A549 (cell line): ENCODE measurements around the gene CTBP2. TPM values are rescaled to one million over a fixed set of nuclear protein-coding genes. Genes with fewer than 3 reads are reported as not detected.

Experiments used
- ATAC-seq, 2 experiments: fragments of 200-7000 bp in 1 of 2; fragments of >200 bp in 1 of 2; cut with Nextera tagmentation in 1 of 2; cut with Tn5 transposase in 1 of 2; 3 replicates each; pipeline versions ENCODE4 v1.8.0 to v1.9.1; 2018 to 2020; ENCODE audit warnings: mild to moderate bottlenecking in 1 of 2, moderate library complexity in 1 of 2
- CTCF ChIA-PET: fragments of 300-600 bp; sonication (Branson Sonifier 250); formaldehyde crosslinking; extraction: SDS; loops from one replicate; lab custom pipeline; 2021; ENCODE audit warnings: antibody characterized with exemption, inconsistent platforms; lab: Yijun Ruan, JAX
- POLR2A ChIA-PET: fragments of 350-600 bp; formaldehyde crosslinking; extraction: SDS; loops from one replicate; lab custom pipeline; 2021; ENCODE audit warnings: antibody characterized with exemption, inconsistent platforms; lab: Yijun Ruan, JAX
- DNase-seq, 2 experiments: peaks; one replicate each; pipeline versions ENCODE4 v3.0.0 to v3.0.0-alpha.2; 2011 to 2016; ENCODE audit warnings: low read depth in 1 of 2, low spot score in 1 of 2
- FAIRE-seq: peaks from 2 replicates; lab custom pipeline; 2011; peaks lifted over from hg19 to GRCh38; lab: Jason Lieb, UNC
- H3K27ac ChIP-seq, 2 experiments: fragments of >200 bp; sonication (Bioruptor Twin); formaldehyde crosslinking; 3 replicates each; pipeline ENCODE4 v1.5.1; 2016 to 2017
- H3K4me1 ChIP-seq: fragments of >200 bp; sonication (Bioruptor Twin); formaldehyde crosslinking; 3 replicates; pipeline ENCODE4 v1.6.1; 2016
- H3K4me2 ChIP-seq: fragments of >200 bp; sonication (Bioruptor Twin); formaldehyde crosslinking; 3 replicates; pipeline ENCODE4 v1.6.1; 2016
- H3K4me3 ChIP-seq: fragments of >200 bp; sonication (Bioruptor Twin); formaldehyde crosslinking; 3 replicates; pipeline ENCODE4 v1.5.1; 2016
- H3K9me3 ChIP-seq: fragments of >200 bp; sonication (Bioruptor Twin); formaldehyde crosslinking; 3 replicates; pipeline ENCODE4 v1.6.1; 2016
- CBX2 ChIP-seq: fragments of 200-600 bp; sonication (generic); IDR thresholded peaks from 2 replicates; pipeline ENCODE4 v1.6.1; 2016; ENCODE audit warnings: low read depth, mild to moderate bottlenecking, borderline replicate concordance
- CEBPB ChIP-seq, 2 experiments: fragments of >200 bp in 1 of 2; sonication (Bioruptor Twin) in 1 of 2; formaldehyde crosslinking in 1 of 2; IDR thresholded peaks; 2 replicates each; pipeline ENCODE4 v1.6.1; 2012 to 2016
- EHF ChIP-seq: fragments of 250-450 bp; sonication (Bioruptor Pico); IDR thresholded peaks from 2 replicates; pipeline ENCODE4 v1.5.0; 2020; ENCODE audit warnings: mild to moderate bottlenecking
- EHMT2 ChIP-seq: fragments of 200-600 bp; sonication (generic); IDR thresholded peaks from 2 replicates; pipeline ENCODE4 v1.6.1; 2016; ENCODE audit warnings: antibody characterized with exemption, low read depth, mild to moderate bottlenecking, moderate library complexity
- ESRRA ChIP-seq: fragments of 150-350 bp; IDR thresholded peaks from 2 replicates; pipeline ENCODE4 v1.6.1; 2014; ENCODE audit warnings: mild to moderate bottlenecking, low read length, borderline replicate concordance
- FOSB ChIP-seq: fragments of 250-450 bp; sonication (Bioruptor Pico); IDR thresholded peaks from 2 replicates; pipeline ENCODE4 v1.5.0; 2020; ENCODE audit warnings: mild to moderate bottlenecking, moderate library complexity
- FOSL2 ChIP-seq, 2 experiments: fragments of 450-650 bp in 1 of 2; fragments of >200 bp in 1 of 2; sonication (Bioruptor Twin) in 1 of 2; formaldehyde crosslinking; IDR thresholded peaks; 2 replicates each; pipeline versions ENCODE4 v1.5.0 to v1.6.1; 2016 to 2020; ENCODE audit warnings: mild to moderate bottlenecking in 1 of 2, moderate library complexity in 1 of 2
- HOXB13 ChIP-seq: fragments of 250-450 bp; sonication (Bioruptor Pico); IDR thresholded peaks from 2 replicates; pipeline ENCODE4 v1.5.0; 2020; ENCODE audit warnings: low read depth, mild to moderate bottlenecking, moderate library complexity
- JUN ChIP-seq, 2 experiments: fragments of >200 bp; sonication (Bioruptor Twin); formaldehyde crosslinking; IDR thresholded peaks; 2 replicates in 1 of 2; 3 replicates in 1 of 2; pipeline ENCODE4 v1.6.1; 2016 to 2017
- JUNB ChIP-seq: fragments of >200 bp; sonication (Bioruptor Twin); formaldehyde crosslinking; IDR thresholded peaks from 2 replicates; pipeline ENCODE4 v1.6.1; 2016
- KDM1A ChIP-seq: fragments of 200-600 bp; sonication (generic); IDR thresholded peaks from 2 replicates; pipeline ENCODE4 v1.6.1; 2016; ENCODE audit warnings: low read depth, mild to moderate bottlenecking
- MAZ ChIP-seq: fragments of 150-350 bp; IDR thresholded peaks from 2 replicates; pipeline ENCODE4 v1.6.1; 2014; ENCODE audit warnings: antibody characterized with exemption, low read depth, low read length, borderline replicate concordance
- MYC ChIP-seq: IDR thresholded peaks from 2 replicates; pipeline ENCODE4 v1.6.1; 2012; ENCODE audit warnings: mild to moderate bottlenecking, inconsistent platforms, low read length, improper control_type of control experiment, borderline replicate concordance
- NR3C1 ChIP-seq: fragments of >200 bp; sonication (Bioruptor Twin); formaldehyde crosslinking; IDR thresholded peaks from 3 replicates; pipeline ENCODE4 v1.6.1; 2017
- PHF8 ChIP-seq: fragments of 200-600 bp; sonication (generic); IDR thresholded peaks from 2 replicates; pipeline ENCODE4 v1.6.1; 2016; ENCODE audit warnings: low read depth, mild to moderate bottlenecking, antibody characterized with exemption, moderate library complexity, borderline replicate concordance
- SMC3 ChIP-seq: fragments of >200 bp; sonication (Bioruptor Twin); formaldehyde crosslinking; IDR thresholded peaks from 3 replicates; pipeline ENCODE4 v1.6.1; 2018; ENCODE audit warnings: inconsistent platforms
- SREBF2 ChIP-seq: fragments of 450-650 bp; IDR thresholded peaks from 2 replicates; pipeline ENCODE4 v1.6.1; 2014; ENCODE audit warnings: mild to moderate bottlenecking, moderate library complexity
- TP53 ChIP-seq: fragments of 250-450 bp; sonication (Bioruptor Pico); IDR thresholded peaks from 2 replicates; pipeline ENCODE4 v1.5.0; 2021; ENCODE audit warnings: mild to moderate bottlenecking, moderate library complexity
- WGBS: methylation state at CpG from one replicate; pipeline ENCODE4 v1.1.6; 2017; ENCODE audit errors: missing lambda C conversion rate; 5-methylcytosine and 5-hydroxymethylcytosine counted together
- polyA plus RNA-seq, 4 experiments: library from polyadenylated mRNA; depleted of rRNA in 3 of 4; stranded (reverse); fragments of >200 nt; fragmentation: RNase III in 1 of 4; extraction: RNeasy Plus Mini Kit Qiagen cat#74134 plus additional on column Dnase treatment in 1 of 4; gene quantifications; 2 replicates in 3 of 4; 3 replicates in 1 of 4; pipeline ENCODE4 v1.2.3, GENCODE V29; 2011 to 2017
- TF ChIP-seq, protein P1 (sequence below): IDR thresholded peaks from 2 replicates; pipeline ENCODE4 v1.6.1; 2012
- TF ChIP-seq, protein P2 (sequence below): fragments of 250-450 bp; sonication (Bioruptor Pico); IDR thresholded peaks from 2 replicates; pipeline ENCODE4 v1.5.0; 2021; ENCODE audit warnings: mild to moderate bottlenecking, moderate library complexity, borderline replicate concordance

The CTBP2 gene
- polyA plus RNA-seq, 2 of the 4 experiments (the other 2 are of a cell fraction) = 74.9 to 78.9 TPM

DNA sequence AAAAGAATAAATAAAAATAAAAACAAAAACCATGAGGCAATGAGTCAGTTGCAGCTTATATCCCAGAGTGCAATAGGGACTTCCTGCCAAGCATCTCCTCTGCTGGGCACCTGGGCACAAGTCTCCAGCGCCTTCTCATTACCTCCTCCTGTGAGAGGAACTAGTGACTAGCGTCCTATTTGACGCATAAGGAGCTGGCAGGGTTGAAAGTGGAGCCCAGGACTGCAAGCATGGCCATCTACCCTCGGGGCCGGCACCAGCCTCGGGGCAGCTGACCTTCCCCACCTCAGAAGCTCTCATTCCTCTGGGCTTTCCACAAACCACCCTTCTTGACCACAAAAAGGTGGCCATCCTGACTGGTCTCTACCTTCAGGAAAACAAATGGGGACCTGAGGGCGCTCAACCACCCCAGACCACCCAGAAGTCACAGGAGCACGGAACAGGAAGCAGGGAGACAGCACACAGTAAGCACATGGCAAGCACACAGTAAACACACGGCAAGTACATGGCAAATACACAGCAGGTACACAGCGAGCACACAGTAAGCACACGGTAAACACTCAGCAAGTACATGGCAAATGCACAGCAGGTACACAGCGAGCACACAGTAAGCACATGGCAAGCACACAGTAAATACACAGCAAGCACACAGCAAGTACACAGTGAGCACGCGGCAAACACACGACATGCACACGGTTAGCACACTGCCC is 19.1 kb downstream of the CTBP2 start:
- Histone ChIP-seq H3K9me3 (no peaks in the 10 kb centered on the region), H3K4me1 (peaks cover 27% of the 10 kb centered on the region), H3K4me3 (no peak overlapping the region), H3K27ac (no peak overlapping the region), H3K4me2 (no peak overlapping the region)
- ATAC-seq = no peak
- CTCF ChIA-PET = interaction anchor here (0.5 to 3.0 kb wide), 4 partner anchors 16 to 717 kb away, joined by 3 to 6 read pairs (median 4); partner anchors contain the start of gene CTBP2
- POLR2A ChIA-PET = no interaction called here
- no peak for FAIRE-seq
- DNase-seq = no peak
- TF ChIP-seq, protein P1, sequence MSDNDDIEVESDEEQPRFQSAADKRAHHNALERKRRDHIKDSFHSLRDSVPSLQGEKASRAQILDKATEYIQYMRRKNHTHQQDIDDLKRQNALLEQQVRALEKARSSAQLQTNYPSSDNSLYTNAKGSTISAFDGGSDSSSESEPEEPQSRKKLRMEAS = no peak
- TF ChIP-seq PHF8 (no peak), HOXB13 (CRISPR knock-in tag) (no peak), EHF (CRISPR knock-in tag) (no peak), NR3C1 (no peak), CBX2 (no peak), SMC3 (no peak), MYC (no peak)
- WGBS = 93% methylated on average over 16 of the region's 16 CpGs

DNA sequence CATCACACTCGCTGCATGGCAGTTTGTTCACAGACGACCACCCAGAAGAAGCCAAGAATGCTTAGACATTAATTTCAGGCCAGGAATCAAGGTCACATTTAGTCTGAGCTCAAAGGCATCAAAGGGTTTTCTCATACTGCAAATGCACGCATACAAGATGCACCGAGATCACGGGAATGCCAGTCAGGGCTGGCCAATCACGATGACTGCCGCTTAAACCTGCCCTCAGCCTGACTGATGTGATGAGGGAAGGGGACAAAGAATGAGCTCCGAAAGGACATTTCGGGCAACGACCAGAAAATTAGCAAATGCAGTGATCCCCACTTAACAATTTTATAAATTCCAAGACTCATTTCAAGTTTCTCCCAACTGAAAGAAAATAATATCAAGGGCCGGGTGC is 20.2 kb downstream of the CTBP2 start:
- no peak for TF ChIP-seq SREBF2
- no peak for TF ChIP-seq FOSL2 (IDR thresholded peaks at IDR 0.05)
- TF ChIP-seq FOSL2 (CRISPR knock-in tag; IDR thresholded peaks at IDR 0.05) = no peak
- no peak for TF ChIP-seq CEBPB (IDR thresholded peaks at IDR 0.05)
- TF ChIP-seq PHF8 = no peak
- no peak for TF ChIP-seq FOSB
- no peak for TF ChIP-seq JUNB
- no peak for TF ChIP-seq ESRRA
- no peak for TF ChIP-seq MYC
- TF ChIP-seq TP53 (CRISPR knock-in tag) = no peak
- TF ChIP-seq, protein P2, sequence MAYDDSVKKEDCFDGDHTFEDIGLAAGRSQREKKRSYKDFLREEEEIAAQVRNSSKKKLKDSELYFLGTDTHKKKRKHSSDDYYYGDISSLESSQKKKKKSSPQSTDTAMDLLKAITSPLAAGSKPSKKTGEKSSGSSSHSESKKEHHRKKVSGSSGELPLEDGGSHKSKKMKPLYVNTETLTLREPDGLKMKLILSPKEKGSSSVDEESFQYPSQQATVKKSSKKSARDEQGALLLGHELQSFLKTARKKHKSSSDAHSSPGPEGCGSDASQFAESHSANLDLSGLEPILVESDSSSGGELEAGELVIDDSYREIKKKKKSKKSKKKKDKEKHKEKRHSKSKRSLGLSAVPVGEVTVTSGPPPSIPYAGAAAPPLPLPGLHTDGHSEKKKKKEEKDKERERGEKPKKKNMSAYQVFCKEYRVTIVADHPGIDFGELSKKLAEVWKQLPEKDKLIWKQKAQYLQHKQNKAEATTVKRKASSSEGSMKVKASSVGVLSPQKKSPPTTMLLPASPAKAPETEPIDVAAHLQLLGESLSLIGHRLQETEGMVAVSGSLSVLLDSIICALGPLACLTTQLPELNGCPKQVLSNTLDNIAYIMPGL (CRISPR knock-in tag) = no peak
- no peak for TF ChIP-seq KDM1A
- no peak overlapping the region for H3K27ac ChIP-seq
- H3K4me3 ChIP-seq = no peak overlapping the region
- 92% methylated on average over 11 of the region's 11 CpGs for WGBS
- no peaks in the 10 kb centered on the region for H3K9me3 ChIP-seq
- ChIA-PET CTCF (interaction anchor here (1.1 kb wide), 2 partner anchors 55 to 563 kb away, joined by 3 read pairs; no protein-coding TSS in a partner anchor), POLR2A (no interaction called here)
- FAIRE-seq (no peak), ATAC-seq (no peak), DNase-seq (no peak)
- H3K4me2 ChIP-seq = no peak overlapping the region
- H3K4me1 ChIP-seq = peaks cover 20% of the 10 kb centered on the region

DNA sequence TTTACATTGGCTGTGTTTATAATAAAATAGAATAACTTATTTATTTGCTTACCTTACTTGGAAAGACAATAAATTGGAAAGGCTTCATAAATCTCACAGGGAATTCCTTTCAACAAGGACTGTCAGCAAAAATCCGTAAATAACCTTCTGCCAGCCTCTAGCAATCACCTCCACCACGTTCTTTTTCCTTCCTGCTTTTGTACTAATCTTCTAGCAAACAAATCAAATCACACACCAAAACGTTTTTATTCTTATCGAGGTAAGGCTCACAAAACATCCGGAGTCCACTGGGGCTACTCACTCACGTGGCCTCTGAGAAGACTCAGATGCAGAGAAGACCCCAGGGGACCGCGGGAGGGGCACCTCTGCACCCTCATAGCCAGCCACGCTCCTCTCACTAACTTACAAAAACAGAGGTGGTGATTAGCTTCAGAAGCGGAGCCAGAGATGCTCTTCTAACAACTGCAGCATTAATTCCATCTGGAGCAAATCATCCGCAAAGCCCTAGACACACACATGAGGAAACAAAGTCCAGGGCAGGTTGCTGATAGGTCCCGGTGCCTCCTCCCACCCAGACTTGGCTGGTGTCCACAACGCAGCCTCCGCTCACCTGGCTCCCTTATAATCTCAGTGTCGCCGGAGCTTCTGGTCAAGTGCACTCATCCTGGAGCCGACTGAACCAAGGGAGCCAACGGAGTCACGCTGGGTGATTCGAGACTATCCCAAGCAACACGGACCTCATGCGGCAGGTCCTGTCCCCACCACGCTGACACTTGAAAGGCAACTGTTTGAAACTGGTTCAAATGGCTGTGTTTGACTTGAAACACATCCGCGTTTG is 22.5 kb downstream of the CTBP2 start:
- Histone ChIP-seq H3K27ac (no peak overlapping the region), H3K4me2 (no peak overlapping the region), H3K4me1 (peaks cover 17% of the 10 kb centered on the region; the same call in 2 of the 3 replicates), H3K9me3 (no peaks in the 10 kb centered on the region)
- ATAC-seq (no peak), FAIRE-seq (no peak), DNase-seq (no peak)
- ChIA-PET POLR2A (no interaction called here), CTCF (no interaction called here)
- 86% methylated on average over 25 of the region's 25 CpGs for WGBS
- no peak for TF ChIP-seq EHMT2
- no peak for TF ChIP-seq FOSL2 (IDR thresholded peaks at IDR 0.05)
- TF ChIP-seq FOSL2 (CRISPR knock-in tag; IDR thresholded peaks at IDR 0.05) = no peak
- TF ChIP-seq, protein P1 = no peak
- no peak for TF ChIP-seq MAZ
- TF ChIP-seq FOSB = no peak
- no peak for TF ChIP-seq JUN (IDR thresholded peaks at IDR 0.05)
- TF ChIP-seq, all 56 proteins: peak for 0
- H3K4me3 ChIP-seq = no peak overlapping the region
